HG02943 (cell line): Measurements from ENCODE around the gene INTS13.
A peak's percentile ranks its signal among the peaks of the same experiment; 100 is the strongest.
"Not testable (repeated sequence)": the region's sequence is repeated elsewhere in the genome, so short reads cannot be mapped to it uniquely, and the experiment has no call there.

ENCODE experiments used
- ATAC-seq: cut with Tn5 transposase; IDR thresholded peaks from one replicate; pipeline ENCODE4 v1.9.1; 2021; ENCODE audit warnings: mild to moderate bottlenecking, low read depth, moderate library complexity; ENCODE audit not compliant: unreplicated experiment

Gene INTS13

GRCh38 chr12:26937863-26938700 is at the start of gene INTS13, which contains the start of gene FGFR1OP2:
Gene INTS13, minus strand, starts transcription at chr12:26937981. Its CDS starts 1,178 bp downstream, at chr12:26936803.
Gene FGFR1OP2, plus strand, starts transcription at chr12:26938470. Its CDS starts 15,689 bp downstream, at chr12:26954159.
- peak; percentile 84 for ATAC-seq

- ATAC-seq: no peak
These were observed 45.1 kb upstream of the INTS13 start for GRCh38 chr12:26982866-26983265.

- no peak for ATAC-seq
These were observed 42.0 kb upstream of the INTS13 start for GRCh38 chr12:26979733-26980132.

- ATAC-seq: no peak
These were observed 41.0 kb upstream of the INTS13 start for GRCh38 chr12:26978801-26979200.

- no peak for ATAC-seq
These were observed 38.9 kb upstream of the INTS13 start for GRCh38 chr12:26976687-26977086.

- ATAC-seq: peak; percentile 91
These were observed 34.2 kb upstream of the INTS13 start for GRCh38 chr12:26971963-26972362.

GRCh38 chr12:26970136-26970535 is 32.4 kb upstream of the INTS13 start:
- no peak for ATAC-seq

- no peak for ATAC-seq
These were observed 29.1 kb upstream of the INTS13 start for GRCh38 chr12:26966842-26967241.

GRCh38 chr12:26963413-26963812 is 25.6 kb upstream of the INTS13 start:
- no peak for ATAC-seq

- ATAC-seq: no peak
These were observed 24.0 kb upstream of the INTS13 start for GRCh38 chr12:26961803-26962202.

GRCh38 chr12:26961391-26961790 is 23.6 kb upstream of the INTS13 start:
- ATAC-seq: not testable (repeated sequence)

GRCh38 chr12:26954027-26954426 is 16.2 kb upstream of the INTS13 start:
- no peak for ATAC-seq

- no peak for ATAC-seq
These were observed 15.7 kb upstream of the INTS13 start for GRCh38 chr12:26953447-26953846.

- no peak for ATAC-seq
These were observed 10.5 kb upstream of the INTS13 start for GRCh38 chr12:26948309-26948708.

- no peak for ATAC-seq
These were observed 3.4 kb upstream of the INTS13 start for GRCh38 chr12:26941215-26941594.

GRCh38 chr12:26940516-26941214 is 2.9 kb upstream of the INTS13 start:
- no peak for ATAC-seq

- ATAC-seq: no peak
These were observed 2.2 kb upstream of the INTS13 start for GRCh38 chr12:26939953-26940352.

GRCh38 chr12:26939192-26939832 is 1.5 kb upstream of the INTS13 start:
- no peak for ATAC-seq

- peak; percentile 20 for ATAC-seq
These were observed 901 bp upstream of the INTS13 start for GRCh38 chr12:26938701-26939062.

- no peak for ATAC-seq
These were observed 328 bp downstream of the INTS13 start for GRCh38 chr12:26937443-26937862.
